GM23248 (cell line): ENCODE measurements around the gene DLD. TPM values are rescaled to one million over a fixed set of nuclear protein-coding genes. Genes with fewer than 3 reads are reported as not detected.
A peak's percentile ranks its signal among the peaks of the same experiment; 100 is the strongest.

ENCODE experiments used
- DNase-seq: peaks from one replicate; pipeline ENCODE4 v3.0.0-alpha.2; 2015
- H2AFZ ChIP-seq: fragments of 200-600 bp; sonication (generic); 2 replicates; pipeline ENCODE4 v1.6.1; 2016; ENCODE audit warnings: antibody characterized with exemption
- H3F3A ChIP-seq: fragments of 200-600 bp; sonication (generic); 2 replicates; pipeline ENCODE4 v1.6.1; 2016; ENCODE audit warnings: mild to moderate bottlenecking, antibody characterized with exemption, mixed run types; ENCODE audit not compliant: insufficient read depth
- H3K27ac ChIP-seq: fragments of 200-600 bp; sonication (generic); 2 replicates; pipeline ENCODE4 v1.5.1; 2016; ENCODE audit warnings: mild to moderate bottlenecking
- H3K27me3 ChIP-seq: fragments of 200-600 bp; sonication (generic); replicated peaks from 2 replicates; pipeline ENCODE4 v1.6.1; 2016; ENCODE audit warnings: mild to moderate bottlenecking; ENCODE audit not compliant: insufficient read depth
- H3K36me3 ChIP-seq: fragments of 200-600 bp; sonication (generic); 2 replicates; pipeline ENCODE4 v1.6.1; 2016; ENCODE audit warnings: low read depth, mild to moderate bottlenecking
- H3K4me1 ChIP-seq: fragments of 200-600 bp; sonication (generic); 2 replicates; pipeline ENCODE4 v1.6.1; 2016; ENCODE audit warnings: mild to moderate bottlenecking; ENCODE audit not compliant: insufficient read depth
- H3K4me2 ChIP-seq: fragments of 200-600 bp; sonication (generic); one replicate; pipeline ENCODE4 v1.6.1; 2016; ENCODE audit warnings: mild to moderate bottlenecking; ENCODE audit not compliant: unreplicated experiment
- H3K4me3 ChIP-seq: fragments of 200-600 bp; sonication (generic); 2 replicates; pipeline ENCODE4 v1.5.1; 2016; ENCODE audit warnings: mild to moderate bottlenecking
- H3K79me2 ChIP-seq: fragments of 200-600 bp; sonication (generic); 2 replicates; pipeline ENCODE4 v1.6.1; 2016; ENCODE audit warnings: mild to moderate bottlenecking; ENCODE audit not compliant: insufficient read depth
- H3K9ac ChIP-seq: fragments of 200-600 bp; sonication (generic); 2 replicates; pipeline ENCODE4 v1.6.1; 2016; ENCODE audit warnings: mild to moderate bottlenecking
- H3K9me2 ChIP-seq: fragments of 200-600 bp; sonication (generic); 2 replicates; pipeline ENCODE4 v1.6.1; 2016; ENCODE audit warnings: mixed run types, mild to moderate bottlenecking, moderate library complexity; ENCODE audit not compliant: insufficient read depth
- H3K9me3 ChIP-seq: fragments of 200-600 bp; sonication (generic); one replicate; pipeline ENCODE4 v1.6.1; 2017; ENCODE audit warnings: low read depth
- H4K20me1 ChIP-seq: fragments of 200-600 bp; sonication (generic); 2 replicates; pipeline ENCODE4 v1.6.0; 2016; ENCODE audit not compliant: insufficient read depth
- EZH2 ChIP-seq: fragments of 200-600 bp; sonication (generic); IDR thresholded peaks from 2 replicates; pipeline ENCODE4 v1.6.1; 2018; ENCODE audit warnings: antibody characterized with exemption, mild to moderate bottlenecking; ENCODE audit not compliant: insufficient read depth, poor library complexity, severe bottlenecking
- EZH2phosphoT487 ChIP-seq: fragments of 200-600 bp; sonication (generic); IDR thresholded peaks from 2 replicates; pipeline ENCODE4 v1.6.1; 2018; ENCODE audit warnings: antibody characterized with exemption, moderate library complexity, mild to moderate bottlenecking, low read depth; ENCODE audit not compliant: insufficient read depth
- WGBS, 2 experiments: methylation state at CpG; one replicate each; pipeline ENCODE4 v1.1.6; 2015 to 2017; ENCODE audit warnings: low lambda C conversion rate in 2 of 2, low coverage in 1 of 2; ENCODE audit errors: missing lambda C conversion rate in 2 of 2; 5-methylcytosine and 5-hydroxymethylcytosine counted together
- in situ Hi-C: fragments of 300-500 bp; cut with MboI; formaldehyde crosslinking; loops from 2 replicates; pipeline ENCODE4 v1.15.0; 2020
- polyA plus RNA-seq: library from polyadenylated mRNA; unstranded; fragments of >200 nt; fragmentation: Nextera tagmentation; extraction: Ambion mirVana; gene quantifications from 2 replicates; pipeline ENCODE4 v1.2.1, GENCODE V29; 2016
- total RNA-seq: library from RNA; depleted of rRNA; stranded (reverse); fragments of >200 nt; shearing (Covaris generic); gene quantifications from 2 replicates; pipeline ENCODE4 v1.2.3, GENCODE V29; 2014

DLD gene
- total and polyA plus RNA-seq, 2 experiments from 2014 or later: 80.1 to 97.1 TPM

DNA sequence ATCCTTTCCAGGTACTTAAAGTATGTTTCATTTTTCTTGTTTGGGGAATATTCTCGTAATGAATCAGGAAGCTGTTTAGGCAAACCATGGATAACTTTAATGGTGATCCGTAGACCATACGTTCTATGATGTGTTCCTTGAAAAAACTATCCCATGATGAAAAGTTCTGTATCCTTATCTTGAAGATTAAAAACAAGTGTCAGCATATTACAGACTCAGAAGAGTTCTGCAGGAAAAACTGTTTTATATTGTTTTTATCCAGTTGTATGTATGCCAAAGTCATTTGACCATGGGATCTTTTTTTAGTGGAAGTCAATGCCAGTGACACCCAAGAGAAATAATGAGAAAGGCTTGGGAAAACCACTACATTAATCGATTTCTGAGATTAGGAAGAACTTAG, 52.0 kb downstream of the DLD start:
- no peak overlapping the region for H2AFZ ChIP-seq
- no peak overlapping the region for H3K9ac ChIP-seq
- 97% methylated on average over 4 of the region's 4 CpGs for WGBS, 2 experiments
- peaks cover 69% of the 10 kb centered on the region for H3F3A ChIP-seq
- no peak overlapping the region for H3K4me3 ChIP-seq
- peaks cover 31% of the 10 kb centered on the region for H3K36me3 ChIP-seq
- TF ChIP-seq EZH2: no peak
- no peak for TF ChIP-seq EZH2phosphoT487
- H3K4me2 ChIP-seq: no peak overlapping the region
- peaks cover 49% of the 10 kb centered on the region for H3K4me1 ChIP-seq
- no peaks in the 10 kb centered on the region for H3K9me2 ChIP-seq
- no peak overlapping the region for H3K27ac ChIP-seq
- in situ Hi-C loops: no loop called here
- 0 out of 2 replicates have a peak, but pooled peaks cover 6% of the 10 kb centered on the region for H3K79me2 ChIP-seq
- H3K9me3 ChIP-seq: no peaks in the 10 kb centered on the region
- DNase-seq: no peak
- no peaks in the 10 kb centered on the region for H4K20me1 ChIP-seq
- H3K27me3 ChIP-seq: no peaks in the 10 kb centered on the region

DNA sequence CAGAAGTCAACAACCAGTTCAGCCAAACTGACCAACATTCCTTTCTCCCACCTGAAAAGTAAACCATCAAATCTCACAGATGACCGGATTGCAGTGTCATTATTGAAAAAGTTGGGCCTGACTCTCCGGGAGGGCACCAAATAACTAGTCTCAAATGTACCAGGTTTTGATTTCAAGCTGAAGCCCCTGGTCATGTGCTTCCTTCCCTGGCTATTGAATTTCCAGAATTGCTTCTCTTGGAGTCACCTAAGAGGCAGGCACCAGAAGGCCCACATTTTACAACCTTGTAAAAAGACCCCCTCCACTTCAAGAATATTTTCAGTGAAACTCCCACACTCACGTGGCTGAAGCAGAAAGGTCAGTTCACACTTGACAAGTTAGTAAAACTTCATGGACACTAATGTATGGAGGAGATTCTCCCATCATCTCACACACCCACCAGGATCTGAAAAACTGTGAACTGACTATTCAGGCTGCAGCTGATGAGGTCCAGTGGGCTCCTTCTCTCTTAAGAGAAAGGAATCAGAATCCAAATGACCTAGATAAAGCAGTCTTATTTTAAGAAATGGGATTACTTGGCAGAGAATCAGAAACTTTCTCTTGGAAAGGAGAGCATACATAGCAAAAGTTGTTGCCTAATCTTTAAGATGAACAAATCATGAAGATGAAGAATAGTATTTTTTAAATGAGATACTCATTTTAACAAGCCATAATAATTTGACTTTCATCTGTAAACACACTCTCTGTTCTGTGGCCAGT, 53.6 kb downstream of the DLD start:
- Histone ChIP-seq H3K36me3 (peaks cover 31% of the 10 kb centered on the region), H3K4me3 (no peak overlapping the region), H3K27me3 (no peaks in the 10 kb centered on the region), H2AFZ (no peak overlapping the region), H3K4me2 (no peak overlapping the region), H3K9me3 (no peaks in the 10 kb centered on the region), H3F3A (peaks cover 67% of the 10 kb centered on the region), H3K9ac (no peak overlapping the region), H3K4me1 (peaks cover 49% of the 10 kb centered on the region), H3K9me2 (no peaks in the 10 kb centered on the region), H3K27ac (no peak overlapping the region), H3K79me2 (0 out of 2 replicates have a peak, but pooled peaks cover 6% of the 10 kb centered on the region), H4K20me1 (no peaks in the 10 kb centered on the region)
- TF ChIP-seq EZH2 (no peak), EZH2phosphoT487 (no peak)
- in situ Hi-C loops: no loop called here
- WGBS, 2 experiments: 85% methylated on average over 3 of the region's 3 CpGs
- no peak for DNase-seq

DNA sequence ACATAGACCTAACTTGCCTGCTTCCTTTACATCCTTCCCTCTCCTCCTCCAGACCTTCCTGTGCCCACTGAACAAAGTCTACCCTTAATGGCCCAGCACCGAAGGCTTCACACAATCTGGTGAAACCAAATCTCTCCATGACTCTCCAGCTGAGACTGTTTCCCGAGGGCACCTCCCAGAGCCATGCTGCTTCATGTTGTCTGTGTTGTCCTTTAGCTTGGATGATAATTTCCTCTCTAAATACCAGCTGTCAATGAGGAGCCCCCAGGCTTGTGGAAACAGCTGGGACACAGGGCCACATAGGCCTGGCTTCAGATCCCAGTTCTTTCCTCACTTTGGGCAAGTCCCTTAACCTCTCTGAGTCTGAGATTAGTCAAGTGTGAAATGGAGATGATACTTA, 54.3 kb downstream of the DLD start:
- H3K79me2 ChIP-seq: 0 out of 2 replicates have a peak, but pooled peaks cover 6% of the 10 kb centered on the region
- 76 to 86% methylated on average over 2 of the region's 2 CpGs for WGBS, 2 experiments
- H3K4me1 ChIP-seq: peaks cover 50% of the 10 kb centered on the region
- no peaks in the 10 kb centered on the region for H3K9me3 ChIP-seq
- H3K9ac ChIP-seq: no peak overlapping the region
- H3K4me2 ChIP-seq: no peak overlapping the region
- no peak overlapping the region for H3K27ac ChIP-seq
- no peak for DNase-seq
- H3K4me3 ChIP-seq: no peak overlapping the region
- H2AFZ ChIP-seq: no peak overlapping the region
- in situ Hi-C loops: no loop called here
- no peaks in the 10 kb centered on the region for H3K9me2 ChIP-seq
- H3K27me3 ChIP-seq: no peaks in the 10 kb centered on the region
- TF ChIP-seq EZH2phosphoT487 (no peak), EZH2 (no peak)
- H3K36me3 ChIP-seq: peaks cover 35% of the 10 kb centered on the region
- no peaks in the 10 kb centered on the region for H4K20me1 ChIP-seq
- H3F3A ChIP-seq: peaks cover 68% of the 10 kb centered on the region

DNA sequence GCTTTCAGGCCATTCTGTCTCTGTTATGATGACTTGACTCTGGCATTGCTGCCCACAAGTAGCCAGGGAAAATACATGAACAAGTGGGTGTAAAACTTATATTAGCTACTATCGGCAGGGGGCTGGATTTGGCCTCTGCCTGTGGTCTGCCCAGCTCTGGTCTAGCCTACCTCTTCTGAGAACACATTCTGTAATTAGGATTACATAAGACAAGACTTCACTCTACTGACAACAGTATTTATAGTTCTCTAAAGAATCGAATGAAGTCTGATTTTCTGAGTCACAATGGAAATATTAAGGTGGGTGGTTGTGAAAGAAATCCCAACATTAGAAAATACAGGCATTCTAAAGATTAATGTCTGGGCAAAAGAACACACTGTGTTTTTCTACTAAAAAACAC, 55.5 kb downstream of the DLD start:
- H3K4me2 ChIP-seq: peak overlapping the region; percentile 69
- in situ Hi-C loops: no loop called here
- H2AFZ ChIP-seq: no peak overlapping the region
- peak; percentile 68 for DNase-seq
- peaks cover 39% of the 10 kb centered on the region for H3K36me3 ChIP-seq
- peaks cover 48% of the 10 kb centered on the region for H3K4me1 ChIP-seq
- no peaks in the 10 kb centered on the region for H3K9me3 ChIP-seq
- WGBS, 2 experiments: 20 to 31% methylated on average over 2 of the region's 2 CpGs
- TF ChIP-seq EZH2phosphoT487 (no peak), EZH2 (no peak)
- H3K9ac ChIP-seq: no peak overlapping the region
- peaks cover 68% of the 10 kb centered on the region for H3F3A ChIP-seq
- H3K9me2 ChIP-seq: no peaks in the 10 kb centered on the region
- H3K27me3 ChIP-seq: no peaks in the 10 kb centered on the region
- peak overlapping the region; percentile 62 for H3K27ac ChIP-seq
- H4K20me1 ChIP-seq: no peaks in the 10 kb centered on the region
- H3K79me2 ChIP-seq: 0 out of 2 replicates have a peak, but pooled peaks cover 6% of the 10 kb centered on the region
- H3K4me3 ChIP-seq: peak overlapping the region; percentile 6; the same call in 1 of the 2 replicates
